ENCODE results near the gene SNX20. TPM values are rescaled to one million over a fixed set of nuclear protein-coding genes. Genes with fewer than 3 reads are reported as not detected.
A peak's percentile ranks its signal among the peaks of the same experiment; 100 is the strongest.

Gene SNX20, protein sequence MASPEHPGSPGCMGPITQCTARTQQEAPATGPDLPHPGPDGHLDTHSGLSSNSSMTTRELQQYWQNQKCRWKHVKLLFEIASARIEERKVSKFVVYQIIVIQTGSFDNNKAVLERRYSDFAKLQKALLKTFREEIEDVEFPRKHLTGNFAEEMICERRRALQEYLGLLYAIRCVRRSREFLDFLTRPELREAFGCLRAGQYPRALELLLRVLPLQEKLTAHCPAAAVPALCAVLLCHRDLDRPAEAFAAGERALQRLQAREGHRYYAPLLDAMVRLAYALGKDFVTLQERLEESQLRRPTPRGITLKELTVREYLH
- 1 to 10 TPM in 3 of 4 donors, under 1 TPM in 1; 0.22 to 3.0 (median 1.3) TPM for polyA plus RNA-seq
- long read RNA-seq, donor 1, result 0 reads
- long read RNA-seq, donor 2, result 0 reads
- long read RNA-seq, donor 3, partial matches to known transcripts, result 0 of 1 reads
- long read RNA-seq, donor 3, other reads (novel, unspliced or antisense), result 0 of 1 reads
- long read RNA-seq, donor 4, result 0 reads
- long read RNA-seq, donor 5, result 0 reads
- long read RNA-seq, donor 6, result 0 reads
- long read RNA-seq, donor 7, result 0 reads
- long read RNA-seq, donor 8, result 0 reads
- long read RNA-seq, donor 9, result 0 reads
- long read RNA-seq, donor 10, partial matches to known transcripts, result 0 of 3 reads
- long read RNA-seq, donor 10, other reads (novel, unspliced or antisense), result 0 of 3 reads

DNA sequence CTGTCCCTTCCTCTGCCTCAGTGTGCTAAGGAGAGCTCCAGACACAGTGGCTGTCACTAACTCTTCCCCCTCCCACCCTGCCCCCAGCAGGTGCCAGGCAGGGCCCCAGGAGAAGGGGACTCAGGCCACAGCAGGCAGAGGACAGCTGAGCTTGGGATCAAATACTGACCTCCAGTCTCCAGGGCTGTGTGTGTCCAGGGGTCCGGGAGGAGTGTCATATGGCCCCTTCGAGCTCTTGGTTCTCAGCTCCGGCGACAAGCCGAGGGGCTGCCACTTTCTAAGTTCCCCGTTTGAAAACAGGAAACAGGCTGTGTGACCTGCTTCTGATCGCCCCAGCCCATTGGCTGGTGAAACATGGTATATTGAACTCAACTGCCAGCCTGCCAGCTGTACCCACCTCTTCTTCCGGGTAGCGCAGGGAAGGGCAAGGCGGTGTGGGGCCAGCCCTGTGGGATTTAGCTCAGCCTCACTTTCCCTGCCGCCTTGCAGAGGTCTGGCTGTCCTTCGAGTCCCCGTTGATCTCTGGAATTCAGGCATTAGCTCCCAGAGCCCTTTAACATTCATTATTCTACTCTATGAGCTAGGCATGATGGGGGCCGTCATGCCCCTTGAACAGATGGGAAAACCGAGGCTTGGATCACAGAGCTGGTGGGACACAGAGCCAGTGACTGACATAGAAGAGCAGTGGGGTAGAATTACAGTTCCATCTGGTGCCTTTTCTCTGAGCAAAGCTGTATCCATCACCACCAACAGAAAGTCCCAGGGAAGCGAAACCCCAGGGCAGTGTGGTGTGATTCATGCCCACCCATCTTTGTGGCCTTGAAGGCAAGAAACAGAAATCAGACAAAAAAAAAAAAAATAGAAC lies at the start of gene SNX20:
Gene SNX20, minus strand, starts transcription at position 292 of the 865 bp plus-strand sequence. CDS start 3,786 bp downstream, outside the sequence.
- WGBS, 3 donors, result 63 to 77% (median 65%) methylated on average over 16 of the region's 16 CpGs
- H3K4me3 ChIP-seq (ENCODE audit: low read depth in 1 of 3, low read length in 3 of 3), result peak within 1 kb of the TSS in 2 of 3 donors; percentile 49 to 52

DNA sequence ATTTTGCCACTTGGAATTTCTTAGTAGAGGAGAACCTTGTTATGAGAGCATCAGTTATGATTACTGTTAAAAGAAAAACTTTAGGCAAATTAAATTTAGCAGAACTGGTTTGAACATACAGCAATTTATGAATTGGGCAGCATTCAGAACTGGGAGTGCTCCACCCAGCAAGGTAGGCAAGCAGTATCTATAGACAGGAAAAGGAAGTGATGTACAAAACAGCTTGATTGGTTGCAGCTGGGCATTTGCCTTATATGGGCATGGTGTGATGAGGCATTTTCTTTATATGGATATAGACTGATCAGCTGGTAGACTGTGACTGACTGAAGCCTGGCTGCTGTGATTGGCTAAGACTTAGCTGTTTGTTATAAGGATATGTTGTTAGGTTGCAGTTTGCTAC lies 43.2 kb upstream of the SNX20 start:
- H3K27ac ChIP-seq (ENCODE audit: low read depth in 1 of 3, low read length in 2 of 3), result no peak overlapping the region
- no peak overlapping the region for H3K4me3 ChIP-seq (ENCODE audit: low read depth in 1 of 3, low read length in 3 of 3)
- FAIRE-seq (no peak), DNase-seq (no peak)
- H3K36me3 ChIP-seq (ENCODE audit: control insufficient read depth in 3 of 3, insufficient read depth in 2 of 3, low read depth in 1 of 3, low read length in 3 of 3), result no peaks in the 10 kb centered on the region
- H3K4me1 ChIP-seq (ENCODE audit: control insufficient read depth in 3 of 3, insufficient read depth in 2 of 3, low read depth in 1 of 3, low read length in 2 of 3), result no peaks in the 10 kb centered on the region
- no peaks in the 10 kb centered on the region for H3K27me3 ChIP-seq (ENCODE audit: control insufficient read depth in 3 of 3, insufficient read depth in 3 of 3, low read length in 3 of 3)
- H3K9me3 ChIP-seq (ENCODE audit: control insufficient read depth in 2 of 2, insufficient read depth in 1 of 2, low read depth in 1 of 2, low read length in 1 of 2), result peaks cover 0 to 5% of the 10 kb centered on the region in 2 donors

More for the DNA sequence above, at the start of gene SNX20:
- Histone ChIP-seq H3K36me3 (ENCODE audit: control insufficient read depth in 3 of 3, insufficient read depth in 2 of 3, low read depth in 1 of 3, low read length in 3 of 3) (no peaks in the 10 kb centered on the region), H3K9me3 (ENCODE audit: control insufficient read depth in 2 of 2, insufficient read depth in 1 of 2, low read depth in 1 of 2, low read length in 1 of 2) (no peaks in the 10 kb centered on the region), H3K4me1 (ENCODE audit: control insufficient read depth in 3 of 3, insufficient read depth in 2 of 3, low read depth in 1 of 3, low read length in 2 of 3) (no peaks in the 10 kb centered on the region), H3K27me3 (ENCODE audit: control insufficient read depth in 3 of 3, insufficient read depth in 3 of 3, low read length in 3 of 3) (no peaks in the 10 kb centered on the region), H3K27ac (ENCODE audit: low read depth in 1 of 3, low read length in 2 of 3) (peak within 1 kb of the TSS in 2 of 3 donors; percentile 24 to 85)
- FAIRE-seq (no peak), DNase-seq (peak in 1 of 2 donors; percentile 31)

DNA sequence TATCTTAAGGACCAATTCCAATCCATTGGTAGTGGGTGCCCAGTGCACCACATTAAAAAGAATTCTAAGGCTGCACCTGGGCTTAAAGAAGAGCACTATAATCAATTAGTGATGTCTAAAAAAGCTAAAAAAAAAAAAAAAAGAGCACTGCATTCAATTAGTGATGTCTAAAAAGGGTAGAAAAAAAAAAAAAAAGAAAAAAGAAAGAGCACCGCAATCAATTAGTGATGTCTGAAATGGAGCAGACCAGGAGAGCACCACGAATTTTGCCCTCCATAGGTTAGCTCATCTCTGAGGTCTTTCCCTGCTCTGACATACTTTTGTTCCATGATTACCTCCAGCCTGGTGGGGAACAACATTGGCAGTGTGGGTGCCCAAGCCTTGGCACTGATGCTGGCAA lies 41.8 kb upstream of the SNX20 start:
- no peaks in the 10 kb centered on the region for H3K36me3 ChIP-seq (ENCODE audit: control insufficient read depth in 3 of 3, insufficient read depth in 2 of 3, low read depth in 1 of 3, low read length in 3 of 3)
- H3K4me1 ChIP-seq (ENCODE audit: control insufficient read depth in 3 of 3, insufficient read depth in 2 of 3, low read depth in 1 of 3, low read length in 2 of 3), result peaks cover 0 to 7% (median 0%) of the 10 kb centered on the region in 3 donors
- H3K27me3 ChIP-seq (ENCODE audit: control insufficient read depth in 3 of 3, insufficient read depth in 3 of 3, low read length in 3 of 3), result no peaks in the 10 kb centered on the region
- no peak overlapping the region for H3K4me3 ChIP-seq (ENCODE audit: low read depth in 1 of 3, low read length in 3 of 3)
- FAIRE-seq (no peak), DNase-seq (no peak)
- 83 to 89% (median 83%) methylated on average over 2 of the region's 2 CpGs for WGBS, 3 donors
- peaks cover 0 to 5% of the 10 kb centered on the region in 2 donors for H3K9me3 ChIP-seq (ENCODE audit: control insufficient read depth in 2 of 2, insufficient read depth in 1 of 2, low read depth in 1 of 2, low read length in 1 of 2)
- H3K27ac ChIP-seq (ENCODE audit: low read depth in 1 of 3, low read length in 2 of 3), result no peak overlapping the region

DNA sequence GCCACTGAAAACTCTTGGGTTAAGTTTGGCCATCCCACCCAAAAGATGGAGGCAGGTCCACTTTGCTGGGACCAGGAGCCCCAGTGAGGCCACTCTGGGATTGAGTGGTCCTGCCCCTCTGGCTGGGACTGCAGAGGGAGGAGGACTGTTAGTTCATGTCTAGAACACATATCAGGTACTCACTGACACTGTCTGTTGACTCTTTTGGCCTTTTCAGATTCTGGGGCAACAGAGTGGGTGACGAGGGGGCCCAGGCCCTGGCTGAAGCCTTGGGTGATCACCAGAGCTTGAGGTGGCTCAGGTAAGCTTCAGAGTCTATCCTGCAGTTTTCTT lies 41.3 kb upstream of the SNX20 start:
- 90 to 100% (median 100%) methylated on average over 1 of the region's 1 CpG for WGBS, 3 donors
- no peak overlapping the region for H3K4me3 ChIP-seq (ENCODE audit: low read depth in 1 of 3, low read length in 3 of 3)
- DNase-seq (no peak), FAIRE-seq (no peak)
- peaks cover 0 to 11% (median 0%) of the 10 kb centered on the region in 3 donors for H3K4me1 ChIP-seq (ENCODE audit: control insufficient read depth in 3 of 3, insufficient read depth in 2 of 3, low read depth in 1 of 3, low read length in 2 of 3)
- H3K27ac ChIP-seq (ENCODE audit: low read depth in 1 of 3, low read length in 2 of 3), result no peak overlapping the region
- H3K27me3 ChIP-seq (ENCODE audit: control insufficient read depth in 3 of 3, insufficient read depth in 3 of 3, low read length in 3 of 3), result no peaks in the 10 kb centered on the region
- H3K9me3 ChIP-seq (ENCODE audit: control insufficient read depth in 2 of 2, insufficient read depth in 1 of 2, low read depth in 1 of 2, low read length in 1 of 2), result peaks cover 0 to 5% of the 10 kb centered on the region in 2 donors
- H3K36me3 ChIP-seq (ENCODE audit: control insufficient read depth in 3 of 3, insufficient read depth in 2 of 3, low read depth in 1 of 3, low read length in 3 of 3), result no peaks in the 10 kb centered on the region

DNA sequence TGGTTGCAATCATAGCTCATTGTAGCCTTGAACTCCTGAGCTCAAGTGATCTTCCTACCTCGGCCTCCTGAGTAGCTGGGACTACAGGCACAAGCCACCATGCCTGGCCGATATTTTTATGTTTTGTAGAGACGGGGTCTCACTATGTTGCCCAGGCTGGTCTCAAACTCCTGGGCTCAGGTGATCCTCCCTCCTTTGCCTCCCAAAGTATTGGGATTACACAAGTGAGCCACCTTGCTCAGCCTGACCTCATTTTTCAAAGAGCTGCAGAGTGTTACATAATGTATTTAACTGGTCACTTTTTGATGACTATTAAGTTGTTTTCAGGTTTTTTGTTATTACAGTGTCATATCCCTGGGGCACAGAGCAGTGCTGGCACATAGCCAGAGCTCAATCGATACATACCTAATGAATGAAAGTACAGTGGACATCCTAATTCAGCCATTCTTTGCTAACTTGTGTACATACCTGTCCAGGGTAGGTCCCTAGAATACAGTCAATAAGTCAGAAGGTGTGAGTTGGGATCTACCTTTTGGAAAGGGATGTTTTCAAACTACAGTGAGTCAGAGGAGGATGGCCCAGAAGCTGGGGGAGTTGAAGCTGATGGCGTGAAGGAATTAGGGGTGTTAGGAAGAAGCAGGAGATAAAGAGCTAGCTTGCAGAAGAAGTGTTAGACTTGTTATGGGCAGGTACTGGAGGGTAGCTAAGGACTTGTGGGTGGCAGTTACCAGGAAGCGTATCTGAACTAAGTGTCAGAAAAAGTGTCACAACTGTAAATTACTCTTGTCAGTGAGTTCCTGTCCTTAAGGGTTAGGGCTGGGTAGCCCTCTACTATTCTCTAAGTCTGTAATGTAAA lies 40.7 kb upstream of the SNX20 start:
- Histone ChIP-seq H3K9me3 (ENCODE audit: control insufficient read depth in 2 of 2, insufficient read depth in 1 of 2, low read depth in 1 of 2, low read length in 1 of 2) (peaks cover 0 to 5% of the 10 kb centered on the region in 2 donors), H3K27ac (ENCODE audit: low read depth in 1 of 3, low read length in 2 of 3) (no peak overlapping the region)
- no peak for FAIRE-seq

DNA sequence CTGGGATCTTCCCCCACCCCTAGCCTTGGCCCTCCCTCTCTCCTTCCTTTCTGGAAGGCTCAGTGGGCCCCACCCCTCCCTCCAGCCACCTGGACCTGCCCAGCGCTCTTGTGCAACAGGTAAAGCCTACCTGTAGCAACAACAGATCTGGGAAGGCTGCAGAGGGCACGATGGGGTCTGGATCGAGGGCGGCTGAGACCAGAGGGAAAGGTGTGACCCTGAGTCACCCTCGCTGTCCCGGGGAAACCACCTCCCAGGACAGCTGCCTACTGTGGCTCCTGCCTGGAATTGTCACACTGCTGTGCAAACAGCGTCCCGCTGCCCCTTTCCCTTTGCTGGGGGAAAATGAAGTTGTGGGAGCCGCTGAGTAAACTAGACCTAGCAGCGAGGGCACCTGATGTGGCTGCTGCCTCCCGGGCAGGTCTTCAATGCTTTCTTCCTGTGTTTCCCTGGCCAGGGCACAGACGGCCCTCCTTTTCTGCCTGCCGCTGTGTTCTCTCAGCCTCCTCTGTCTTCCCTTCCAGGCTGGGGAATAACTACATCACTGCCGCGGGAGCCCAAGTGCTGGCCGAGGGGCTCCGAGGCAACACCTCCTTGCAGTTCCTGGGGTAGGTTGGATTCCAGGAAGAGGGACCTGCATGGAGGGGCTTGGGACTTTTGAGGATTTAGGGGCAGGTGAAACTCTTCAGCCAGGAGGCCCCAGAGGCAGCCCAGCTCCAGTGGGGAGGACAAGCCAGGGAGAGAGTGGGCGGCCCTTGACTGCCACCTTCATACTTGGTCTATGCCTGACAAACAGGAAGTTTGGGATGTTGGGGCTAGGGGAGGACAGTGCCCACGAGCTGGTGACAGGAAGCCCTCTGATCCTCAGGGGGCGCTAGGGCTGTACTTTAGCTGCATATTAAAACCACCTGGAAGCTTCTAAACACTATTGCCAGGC lies 38.6 kb upstream of the SNX20 start:
- H3K9me3 ChIP-seq (ENCODE audit: control insufficient read depth in 2 of 2, insufficient read depth in 1 of 2, low read depth in 1 of 2, low read length in 1 of 2), result peaks cover 0 to 5% of the 10 kb centered on the region in 2 donors
- no peaks in the 10 kb centered on the region for H3K27me3 ChIP-seq (ENCODE audit: control insufficient read depth in 3 of 3, insufficient read depth in 3 of 3, low read length in 3 of 3)
- WGBS, 3 donors, result 28 to 68% (median 43%) methylated on average over 20 of the region's 20 CpGs
- no peaks in the 10 kb centered on the region for H3K36me3 ChIP-seq (ENCODE audit: control insufficient read depth in 3 of 3, insufficient read depth in 2 of 3, low read depth in 1 of 3, low read length in 3 of 3)
- peak overlapping the region in 1 of 3 donors; percentile 1 for H3K4me3 ChIP-seq (ENCODE audit: low read depth in 1 of 3, low read length in 3 of 3)
- DNase-seq (peak in 1 of 2 donors; percentile 76), FAIRE-seq (no peak)
- peaks cover 0 to 24% (median 0%) of the 10 kb centered on the region in 3 donors for H3K4me1 ChIP-seq (ENCODE audit: control insufficient read depth in 3 of 3, insufficient read depth in 2 of 3, low read depth in 1 of 3, low read length in 2 of 3)
- peak overlapping the region in 1 of 3 donors; percentile 33 for H3K27ac ChIP-seq (ENCODE audit: low read depth in 1 of 3, low read length in 2 of 3)

More for the DNA sequence above, 40.7 kb upstream of the SNX20 start:
- no peaks in the 10 kb centered on the region for H3K36me3 ChIP-seq (ENCODE audit: control insufficient read depth in 3 of 3, insufficient read depth in 2 of 3, low read depth in 1 of 3, low read length in 3 of 3)
- H3K4me1 ChIP-seq (ENCODE audit: control insufficient read depth in 3 of 3, insufficient read depth in 2 of 3, low read depth in 1 of 3, low read length in 2 of 3), result peaks cover 0 to 17% (median 0%) of the 10 kb centered on the region in 3 donors
- 88 to 93% (median 92%) methylated on average over 6 of the region's 6 CpGs for WGBS, 3 donors
- no peak overlapping the region for H3K4me3 ChIP-seq (ENCODE audit: low read depth in 1 of 3, low read length in 3 of 3)
- H3K27me3 ChIP-seq (ENCODE audit: control insufficient read depth in 3 of 3, insufficient read depth in 3 of 3, low read length in 3 of 3), result no peaks in the 10 kb centered on the region
- DNase-seq, result no peak

DNA sequence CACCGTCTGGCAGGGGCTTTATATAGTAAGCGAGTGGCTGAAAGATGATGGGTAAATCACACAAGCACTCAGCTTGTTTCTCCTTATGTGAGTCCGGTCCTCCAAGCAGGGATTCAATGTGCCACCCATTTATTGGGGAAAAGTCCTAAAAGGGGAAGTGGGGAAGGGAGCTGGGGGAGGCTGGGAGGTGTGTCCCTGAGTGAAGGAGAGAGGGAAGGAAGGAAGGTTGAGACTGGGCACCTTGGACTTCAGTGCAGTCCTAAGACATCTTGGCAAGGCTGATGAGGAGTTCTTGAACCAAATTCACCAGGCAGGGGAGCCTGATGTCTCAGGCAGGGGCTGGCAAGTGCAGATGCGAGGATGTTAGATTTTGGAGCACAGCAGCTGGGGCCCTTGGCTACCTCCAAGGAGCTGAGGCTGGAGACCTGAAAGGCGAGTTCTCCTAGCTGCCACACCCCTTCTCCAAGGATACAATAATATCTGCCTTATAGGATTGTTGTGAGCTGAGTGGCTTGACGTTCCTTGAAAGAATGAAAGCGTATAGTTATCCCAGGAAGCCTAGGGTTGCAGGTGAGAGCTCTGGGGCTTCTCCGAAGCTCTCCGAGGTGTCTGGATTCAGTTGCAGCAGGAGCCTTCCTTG lies 37.8 kb upstream of the SNX20 start:
- H3K36me3 ChIP-seq (ENCODE audit: control insufficient read depth in 3 of 3, insufficient read depth in 2 of 3, low read depth in 1 of 3, low read length in 3 of 3), result no peaks in the 10 kb centered on the region
- 37 to 71% (median 50%) methylated on average over 9 of the region's 9 CpGs for WGBS, 3 donors
- DNase-seq (peak in 1 of 2 donors; percentile 32), FAIRE-seq (no peak)
- no peaks in the 10 kb centered on the region for H3K9me3 ChIP-seq (ENCODE audit: control insufficient read depth in 2 of 2, insufficient read depth in 1 of 2, low read depth in 1 of 2, low read length in 1 of 2)
- no peaks in the 10 kb centered on the region for H3K27me3 ChIP-seq (ENCODE audit: control insufficient read depth in 3 of 3, insufficient read depth in 3 of 3, low read length in 3 of 3)
- no peak overlapping the region for H3K4me3 ChIP-seq (ENCODE audit: low read depth in 1 of 3, low read length in 3 of 3)
- H3K4me1 ChIP-seq (ENCODE audit: control insufficient read depth in 3 of 3, insufficient read depth in 2 of 3, low read depth in 1 of 3, low read length in 2 of 3), result peaks cover 0 to 27% (median 0%) of the 10 kb centered on the region in 3 donors
- peak overlapping the region in 1 of 3 donors; percentile 33 for H3K27ac ChIP-seq (ENCODE audit: low read depth in 1 of 3, low read length in 2 of 3)
